ENCODE results near the gene ATXN7L1.
"Not testable (repeated sequence)": the region's sequence is repeated elsewhere in the genome, so short reads cannot be mapped to it uniquely, and the experiment has no call there.

The ATXN7L1 gene

GRCh38 chr7:105883179-105883578, 6.8 kb upstream of the ATXN7L1 start:
- TF ChIP-seq ZNF121 (tag by site-specific recombination; IDR thresholded peaks at IDR 0.05), result peak; percentile 85
- TF ChIP-seq ZNF707 (tag by site-specific recombination; IDR thresholded peaks at IDR 0.05), result peak; percentile 94
- POLR2A ChIA-PET, CTCF ChIA-PET: not testable (repeated sequence)

GRCh38 chr7:105881439-105881838, 5.0 kb upstream of the ATXN7L1 start:
- H3K4me1 ChIP-seq (ENCODE audit: control insufficient read depth, insufficient read depth, low read length), result peaks cover 5% of the 10 kb centered on the region
- CTCF ChIA-PET, result no interaction called here
- POLR2A ChIA-PET, result no interaction called here
- no peak overlapping the region for H3K27ac ChIP-seq (ENCODE audit: extremely low read depth, low read depth, low read length)
- no peak overlapping the region for H3K4me3 ChIP-seq (ENCODE audit: low read depth, low read length)
- TF ChIP-seq ZNF596 (tag by site-specific recombination; IDR thresholded peaks at IDR 0.05) (no peak), ZNF239 (tag by site-specific recombination; IDR thresholded peaks at IDR 0.05) (no peak), BCL11A (tag by site-specific recombination; IDR thresholded peaks at IDR 0.05; ENCODE audit: low read depth) (no peak), KLF10 (tag by site-specific recombination; IDR thresholded peaks at IDR 0.05) (no peak)
- no peaks in the 10 kb centered on the region for H3K9me3 ChIP-seq (ENCODE audit: control insufficient read depth, insufficient read depth, low read depth, low read length)
- H3K36me3 ChIP-seq (ENCODE audit: control insufficient read depth in 2 of 2, insufficient read depth in 1 of 2, low read length in 2 of 2), result no peaks in the 10 kb centered on the region; a peak in 1 of 3 replicates

More at GRCh38 chr7:105883179-105883578, 6.8 kb upstream of the ATXN7L1 start:
- H3K36me3 ChIP-seq (ENCODE audit: control insufficient read depth in 2 of 2, insufficient read depth in 1 of 2, low read length in 2 of 2); H3K4me3 ChIP-seq (ENCODE audit: low read depth, low read length); H3K27ac ChIP-seq (ENCODE audit: extremely low read depth, low read depth, low read length); H3K9me3 ChIP-seq (ENCODE audit: control insufficient read depth, insufficient read depth, low read depth, low read length): not testable (repeated sequence)
- H3K4me1 ChIP-seq (ENCODE audit: control insufficient read depth, insufficient read depth, low read length), result peaks cover 13% of the 10 kb centered on the region

GRCh38 chr7:105880571-105881330, 4.4 kb upstream of the ATXN7L1 start:
- no peak overlapping the region for H3K27ac ChIP-seq (ENCODE audit: extremely low read depth, low read depth, low read length)
- no peaks in the 10 kb centered on the region for H3K9me3 ChIP-seq (ENCODE audit: control insufficient read depth, insufficient read depth, low read depth, low read length)
- ChIA-PET POLR2A (no interaction called here), CTCF (interaction anchor here (4.2 kb wide), 1 partner anchor 116 kb away, joined by 19 read pairs; no protein-coding TSS in a partner anchor)
- TF ChIP-seq BCL11A (tag by site-specific recombination; IDR thresholded peaks at IDR 0.05; ENCODE audit: low read depth) (no peak), WT1 (tag by site-specific recombination; IDR thresholded peaks at IDR 0.05) (no peak), ZNF549 (tag by site-specific recombination; IDR thresholded peaks at IDR 0.05) (no peak), ZBTB1 (tag by site-specific recombination; IDR thresholded peaks at IDR 0.05) (no peak), ZNF600 (tag by site-specific recombination; IDR thresholded peaks at IDR 0.05) (no peak), ZNF18 (tag by site-specific recombination; IDR thresholded peaks at IDR 0.05) (no peak), HOXC10 (CRISPR knock-in tag; IDR thresholded peaks at IDR 0.05) (no peak), KLF16 (tag by site-specific recombination; IDR thresholded peaks at IDR 0.05) (no peak), ZSCAN30 (tag by site-specific recombination; IDR thresholded peaks at IDR 0.05) (no peak), ZNF175 (tag by site-specific recombination; IDR thresholded peaks at IDR 0.05) (no peak), ZNF677 (tag by site-specific recombination; IDR thresholded peaks at IDR 0.05) (no peak), ZNF585B (tag by site-specific recombination; IDR thresholded peaks at IDR 0.05) (no peak), GLI4 (tag by site-specific recombination; IDR thresholded peaks at IDR 0.05) (no peak), ZNF704 (tag by site-specific recombination; IDR thresholded peaks at IDR 0.05) (no peak), ZNF214 (tag by site-specific recombination; IDR thresholded peaks at IDR 0.05; ENCODE audit: borderline replicate concordance) (no peak), ZBTB20 (tag by site-specific recombination; IDR thresholded peaks at IDR 0.05) (no peak), ZNF660 (tag by site-specific recombination; IDR thresholded peaks at IDR 0.05) (no peak), ZNF473 (tag by site-specific recombination; IDR thresholded peaks at IDR 0.05) (no peak), KLF10 (tag by site-specific recombination; IDR thresholded peaks at IDR 0.05) (no peak), ZNF362 (tag by site-specific recombination; IDR thresholded peaks at IDR 0.05) (no peak)
- H3K4me3 ChIP-seq (ENCODE audit: low read depth, low read length), result no peak overlapping the region
- H3K4me1 ChIP-seq (ENCODE audit: control insufficient read depth, insufficient read depth, low read length), result peaks cover 5% of the 10 kb centered on the region
- no peaks in the 10 kb centered on the region; a peak in 1 of 3 replicates for H3K36me3 ChIP-seq (ENCODE audit: control insufficient read depth in 2 of 2, insufficient read depth in 1 of 2, low read length in 2 of 2)

Data from HEK293 (cell line).